RWPE2 (cell line): ENCODE measurements around the gene KIF26A.

ENCODE experiments used
- ATAC-seq: fragments of 200-7000 bp; cut with Tn5 transposase; 3 replicates; pipeline ENCODE4 v1.9.1; 2021; ENCODE audit warnings: low read depth
- DNase-seq: peaks from one replicate; pipeline ENCODE4 v3.0.0-alpha.2; 2020; ENCODE audit warnings: low spot score
- H3K27ac ChIP-seq: fragments of 450-650 bp; 2 replicates; pipeline ENCODE4 v1.5.1; 2017; ENCODE audit warnings: mild to moderate bottlenecking; ENCODE audit not compliant: poor library complexity, severe bottlenecking
- H3K27me3 ChIP-seq: fragments of 250-450 bp; sonication (Bioruptor Pico); 2 replicates; pipeline ENCODE4 v1.5.1; 2021; ENCODE audit warnings: mild to moderate bottlenecking, moderate library complexity; ENCODE audit not compliant: insufficient read depth, poor library complexity, severe bottlenecking
- H3K36me3 ChIP-seq: fragments of 250-450 bp; sonication (Bioruptor Pico); 2 replicates; pipeline ENCODE4 v1.5.1; 2020; ENCODE audit warnings: low read depth, mild to moderate bottlenecking, moderate library complexity
- H3K4me1 ChIP-seq: fragments of 250-450 bp; sonication (Bioruptor Pico); 2 replicates; pipeline ENCODE4 v1.5.1; 2021; ENCODE audit warnings: mild to moderate bottlenecking, moderate library complexity; ENCODE audit not compliant: insufficient read depth, poor library complexity, severe bottlenecking
- H3K4me3 ChIP-seq: fragments of 250-450 bp; sonication (Bioruptor Pico); 2 replicates; pipeline ENCODE4 v1.5.1; 2021; ENCODE audit warnings: mild to moderate bottlenecking, moderate library complexity; ENCODE audit not compliant: severe bottlenecking
- H3K9me3 ChIP-seq: fragments of 250-450 bp; sonication (Bioruptor Pico); 2 replicates; pipeline ENCODE4 v1.5.1; 2021; ENCODE audit warnings: mild to moderate bottlenecking, moderate library complexity; ENCODE audit not compliant: severe bottlenecking
- TF ChIP-seq, protein P1 (sequence below): fragments of 450-650 bp; IDR thresholded peaks from one replicate; pipeline ENCODE4 v1.5.1; 2017; ENCODE audit warnings: mild to moderate bottlenecking, moderate library complexity; ENCODE audit not compliant: poor library complexity, severe bottlenecking

KIF26A gene

DNA sequence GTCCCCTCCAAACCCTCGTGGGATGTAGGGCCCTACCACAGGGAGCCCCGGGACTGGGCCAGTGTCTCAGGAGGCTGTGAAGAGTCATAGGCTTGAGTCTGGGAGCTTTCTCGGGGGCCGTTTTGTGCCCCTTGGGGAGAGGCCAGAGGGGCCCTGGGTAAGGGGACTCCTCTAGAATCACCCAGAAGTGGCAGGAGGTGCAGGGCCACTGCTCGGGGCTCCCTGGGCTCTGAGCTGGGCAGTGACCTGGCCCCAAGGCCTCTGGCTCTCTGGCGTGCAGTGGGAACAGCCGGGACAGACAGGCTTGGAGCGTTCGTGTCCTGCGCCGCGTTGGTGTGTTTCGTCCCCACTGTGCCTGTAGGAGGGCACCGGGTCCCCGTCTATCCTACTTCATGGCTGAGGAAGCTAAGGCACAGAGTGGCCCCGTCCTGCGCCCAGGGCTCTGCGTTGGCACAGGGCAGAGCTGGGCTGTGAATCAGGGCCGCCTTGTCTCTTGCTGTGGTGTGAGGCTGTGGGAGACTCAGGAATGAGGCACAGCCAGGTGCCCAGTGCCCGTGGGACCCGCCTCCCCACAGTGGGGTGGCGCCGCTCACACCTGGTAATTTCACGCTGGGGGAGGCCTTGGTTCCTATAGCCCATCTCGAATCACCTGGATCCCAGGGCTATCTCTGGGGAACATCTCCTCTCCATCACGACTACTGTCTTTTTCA, 23.8 kb upstream of the KIF26A start:
- Histone ChIP-seq H3K4me1 (peaks cover 4% of the 10 kb centered on the region), H3K4me3 (no peak overlapping the region), H3K36me3 (no peaks in the 10 kb centered on the region), H3K9me3 (no peaks in the 10 kb centered on the region), H3K27ac (no peak overlapping the region), H3K27me3 (peaks cover 7% of the 10 kb centered on the region)
- ATAC-seq, result no peak
- TF ChIP-seq, protein P1, sequence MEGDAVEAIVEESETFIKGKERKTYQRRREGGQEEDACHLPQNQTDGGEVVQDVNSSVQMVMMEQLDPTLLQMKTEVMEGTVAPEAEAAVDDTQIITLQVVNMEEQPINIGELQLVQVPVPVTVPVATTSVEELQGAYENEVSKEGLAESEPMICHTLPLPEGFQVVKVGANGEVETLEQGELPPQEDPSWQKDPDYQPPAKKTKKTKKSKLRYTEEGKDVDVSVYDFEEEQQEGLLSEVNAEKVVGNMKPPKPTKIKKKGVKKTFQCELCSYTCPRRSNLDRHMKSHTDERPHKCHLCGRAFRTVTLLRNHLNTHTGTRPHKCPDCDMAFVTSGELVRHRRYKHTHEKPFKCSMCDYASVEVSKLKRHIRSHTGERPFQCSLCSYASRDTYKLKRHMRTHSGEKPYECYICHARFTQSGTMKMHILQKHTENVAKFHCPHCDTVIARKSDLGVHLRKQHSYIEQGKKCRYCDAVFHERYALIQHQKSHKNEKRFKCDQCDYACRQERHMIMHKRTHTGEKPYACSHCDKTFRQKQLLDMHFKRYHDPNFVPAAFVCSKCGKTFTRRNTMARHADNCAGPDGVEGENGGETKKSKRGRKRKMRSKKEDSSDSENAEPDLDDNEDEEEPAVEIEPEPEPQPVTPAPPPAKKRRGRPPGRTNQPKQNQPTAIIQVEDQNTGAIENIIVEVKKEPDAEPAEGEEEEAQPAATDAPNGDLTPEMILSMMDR, result no peak
- DNase-seq, result peak; percentile 70

- no peaks in the 10 kb centered on the region for H3K36me3 ChIP-seq
- peaks cover 4% of the 10 kb centered on the region for H3K4me1 ChIP-seq
- TF ChIP-seq, protein P1, result no peak
- ATAC-seq (no peak), DNase-seq (peak; percentile 42)
- no peaks in the 10 kb centered on the region for H3K9me3 ChIP-seq
- H3K27ac ChIP-seq, result no peak overlapping the region
- peaks cover 7% of the 10 kb centered on the region for H3K27me3 ChIP-seq
- no peak overlapping the region for H3K4me3 ChIP-seq
Observed at GRCh38 chr14:104115131-104115600, 23.2 kb upstream of the KIF26A start.

DNA sequence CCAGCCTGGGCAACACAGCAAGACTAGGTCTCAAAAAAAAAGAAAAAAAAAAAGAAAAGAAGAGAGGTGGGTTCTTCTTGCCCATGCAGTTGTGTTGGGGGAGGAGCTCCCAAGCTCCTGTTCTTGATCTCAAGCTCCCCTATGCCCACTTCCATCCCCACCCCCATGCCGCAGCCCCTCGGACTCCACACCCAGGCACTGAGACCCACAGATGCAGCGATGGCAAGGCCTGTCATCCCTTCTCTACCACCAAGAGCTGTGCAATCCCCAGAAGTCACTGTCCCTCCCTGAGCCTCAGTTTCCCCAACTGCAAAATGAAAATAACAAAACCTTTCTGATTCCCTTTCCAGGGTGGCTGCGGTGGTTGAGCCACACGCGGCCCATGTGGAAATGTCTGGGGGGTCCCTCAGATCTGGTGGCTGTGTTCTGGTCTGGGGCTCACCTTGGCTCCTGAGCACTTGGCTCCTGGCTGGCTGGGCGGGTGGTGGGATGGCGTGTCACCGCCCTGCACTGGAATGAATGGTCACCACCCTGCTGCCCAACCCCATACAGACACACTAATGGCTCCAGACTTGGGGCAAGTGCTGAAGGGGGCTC, 22.6 kb upstream of the KIF26A start:
- Histone ChIP-seq H3K27me3 (peaks cover 7% of the 10 kb centered on the region), H3K9me3 (no peaks in the 10 kb centered on the region), H3K27ac (no peak overlapping the region), H3K36me3 (no peaks in the 10 kb centered on the region), H3K4me1 (peaks cover 4% of the 10 kb centered on the region), H3K4me3 (peak overlapping the region; percentile 69)
- TF ChIP-seq, protein P1, result no peak
- ATAC-seq, result no peak
- DNase-seq, result peak; percentile 64

DNA sequence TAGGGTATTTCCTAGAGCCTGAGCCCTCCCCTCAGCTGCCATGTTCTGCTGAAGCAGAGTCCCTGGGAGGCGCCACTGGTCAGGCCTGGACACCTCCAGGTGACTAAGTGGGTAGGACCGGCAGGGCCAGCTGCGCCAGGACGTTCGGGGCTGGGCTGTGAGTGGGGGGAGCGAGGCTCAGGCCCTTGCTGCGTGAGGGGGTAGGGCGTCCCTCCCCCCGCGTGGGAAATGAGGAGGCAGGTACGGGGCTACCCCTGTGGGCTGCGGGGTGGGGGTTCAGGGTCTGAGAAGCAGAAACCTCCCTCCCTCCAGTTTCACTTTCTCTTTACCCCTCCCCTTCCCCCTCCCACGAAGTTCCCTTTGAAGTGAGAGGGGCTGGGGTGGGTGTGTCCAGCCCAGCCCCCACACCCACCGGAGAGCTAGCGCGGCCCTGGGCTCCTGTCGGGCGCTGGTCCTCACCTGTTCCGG, 22.1 kb upstream of the KIF26A start:
- ATAC-seq (peak; percentile 16; the same call in 2 of the 3 replicates), DNase-seq (peak; percentile 75)
- peak overlapping the region; percentile 69 for H3K4me3 ChIP-seq
- H3K36me3 ChIP-seq, result no peaks in the 10 kb centered on the region
- H3K27me3 ChIP-seq, result peaks cover 7% of the 10 kb centered on the region
- peak overlapping the region; percentile 6 for H3K27ac ChIP-seq
- TF ChIP-seq, protein P1, result no peak
- peaks cover 4% of the 10 kb centered on the region for H3K4me1 ChIP-seq
- no peaks in the 10 kb centered on the region for H3K9me3 ChIP-seq
